Activated T-helper 2 cell treated with anti-CD3 and anti-CD28 coated beads, Interferon-gamma antibody, Interleukin-2, Interleukin-4, amounts not matched to agents 10 μg/mL and 5 μg/mL and 100 μg/mL, durations not matched to agents 14 hours and 24 hours and 36 hours (primary cell): ENCODE results near the gene NEDD9. TPM values are rescaled to one million over a fixed set of nuclear protein-coding genes. Genes with fewer than 3 reads are reported as not detected.
A peak's percentile ranks its signal among the peaks of the same experiment; 100 is the strongest.

Source experiments
- DNase-seq: peaks from one replicate; pipeline ENCODE4 v3.0.0; 2021; ENCODE audit warnings: low spot score
- H3K27ac Mint-ChIP-seq: one replicate; pipeline ENCODE4 v1.8.0; 2021; ENCODE audit warnings: mixed read lengths
- H3K27me3 Mint-ChIP-seq: one replicate; pipeline ENCODE4 v1.8.0; 2021; ENCODE audit warnings: low read depth, mixed read lengths
- H3K36me3 Mint-ChIP-seq: one replicate; pipeline ENCODE4 v1.8.0; 2021; ENCODE audit warnings: low read depth, mixed read lengths
- H3K4me1 Mint-ChIP-seq: one replicate; pipeline ENCODE4 v1.8.0; 2021; ENCODE audit warnings: low read depth, mixed read lengths
- H3K4me3 Mint-ChIP-seq: one replicate; pipeline ENCODE4 v1.8.0; 2021; ENCODE audit warnings: low read depth, mild to moderate bottlenecking, moderate library complexity, mixed read lengths
- H3K9me3 Mint-ChIP-seq: one replicate; pipeline ENCODE4 v1.8.0; 2021; ENCODE audit warnings: mixed read lengths
- intact Hi-C: fragments of 100-400 bp; cut with micrococcal nuclease; formaldehyde crosslinking; loops from one replicate; pipeline ENCODE4 v1.15.1; 2023
- total RNA-seq: library from RNA; stranded (reverse); gene quantifications from 2 replicates; pipeline ENCODE4 v1.2.3, GENCODE V29; 2022

Gene NEDD9
- total RNA-seq, 1 donor from 2014 or later, result 35.0 TPM

DNA sequence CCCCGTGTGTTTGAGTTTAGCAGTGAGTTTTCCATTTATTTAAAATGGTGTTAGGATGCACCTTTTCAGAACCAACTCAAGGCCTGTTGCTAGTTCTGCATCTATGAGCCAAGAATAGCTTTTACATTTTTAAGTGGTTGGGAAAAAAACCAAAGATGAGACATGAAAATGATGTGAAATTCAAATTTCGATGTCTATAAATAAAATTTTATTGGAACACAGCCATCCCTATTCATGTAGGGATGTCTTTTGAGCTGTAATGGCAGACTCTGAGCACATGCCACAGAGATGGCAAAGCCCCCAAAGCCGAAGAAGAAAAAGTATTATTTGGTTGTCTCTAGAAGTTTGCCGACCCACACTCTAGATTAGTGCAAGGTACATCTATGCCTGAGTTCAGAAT, 5.0 kb upstream of the NEDD9 start:
- peaks cover 33% of the 10 kb centered on the region for H3K4me1 Mint-ChIP-seq
- H3K27ac Mint-ChIP-seq, result peak overlapping the region; percentile 75
- no peaks in the 10 kb centered on the region for H3K27me3 Mint-ChIP-seq
- intact Hi-C loops, result loop anchor here (10.0 kb wide), 1 partner anchor 63 kb away; no protein-coding TSS in a partner anchor
- peaks cover 20% of the 10 kb centered on the region for H3K36me3 Mint-ChIP-seq
- no peak overlapping the region for H3K4me3 Mint-ChIP-seq
- H3K9me3 Mint-ChIP-seq, result no peaks in the 10 kb centered on the region
- no peak for DNase-seq

DNA sequence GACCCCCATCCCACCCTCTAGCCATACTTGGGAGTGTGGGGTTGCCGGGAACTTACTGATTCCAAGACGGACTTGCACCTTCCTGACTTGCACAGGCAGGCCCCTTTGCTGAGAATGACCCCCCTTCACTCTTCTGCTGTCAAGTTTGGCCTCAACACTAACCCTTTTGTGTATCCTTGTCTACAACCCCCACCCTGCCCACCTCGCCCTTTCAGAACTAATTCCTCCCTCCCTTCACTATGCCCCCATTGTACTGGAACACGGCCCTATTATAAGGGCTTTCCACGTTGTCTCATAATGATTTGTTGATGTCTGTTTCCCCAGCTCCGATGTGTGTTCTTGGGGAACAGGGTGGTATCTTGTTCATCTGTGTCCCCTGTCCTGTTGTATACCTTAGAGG, 4.4 kb upstream of the NEDD9 start:
- DNase-seq, result no peak
- H3K27ac Mint-ChIP-seq, result peak overlapping the region; percentile 75
- H3K9me3 Mint-ChIP-seq, result no peaks in the 10 kb centered on the region
- no peak overlapping the region for H3K4me3 Mint-ChIP-seq
- intact Hi-C loops, result loop anchor here (1.0 to 10.0 kb wide), 2 partner anchors 38 to 62 kb away; no protein-coding TSS in a partner anchor
- peaks cover 35% of the 10 kb centered on the region for H3K4me1 Mint-ChIP-seq
- peaks cover 18% of the 10 kb centered on the region for H3K36me3 Mint-ChIP-seq
- H3K27me3 Mint-ChIP-seq, result no peaks in the 10 kb centered on the region

DNA sequence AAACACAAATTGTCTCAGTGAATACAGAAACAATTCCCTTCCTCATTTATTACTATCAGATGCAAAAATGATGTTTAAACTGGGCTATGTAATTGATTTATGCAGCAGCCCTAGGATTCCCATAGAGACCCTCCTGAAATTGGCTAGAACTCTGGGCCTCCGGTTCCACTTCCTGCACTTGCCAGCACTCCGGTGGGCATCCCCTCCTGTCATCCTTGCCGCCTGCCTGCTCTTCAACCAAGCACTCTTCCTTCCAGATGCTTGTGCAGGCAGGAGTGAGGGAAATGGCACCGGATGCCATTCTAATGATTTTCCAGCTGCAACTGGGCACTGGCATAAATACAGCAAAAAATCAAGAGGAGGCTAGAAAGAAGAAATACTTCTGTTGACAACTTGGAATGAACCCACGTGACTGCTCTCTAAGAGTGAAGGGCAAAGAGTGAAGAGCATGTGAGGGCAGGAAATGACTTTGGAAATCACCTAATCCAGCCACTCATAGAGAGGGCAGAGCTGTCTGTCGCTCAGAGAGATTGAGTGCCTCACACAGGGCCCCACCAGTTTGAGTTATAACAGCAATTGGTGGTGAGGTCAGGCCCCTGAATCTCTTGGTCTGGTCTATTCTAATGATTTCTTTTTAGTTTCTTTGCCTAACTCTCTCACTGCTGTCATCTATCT, 3.7 kb upstream of the NEDD9 start:
- peak; percentile 26 for DNase-seq
- Mint-ChIP-seq H3K9me3 (no peaks in the 10 kb centered on the region), H3K4me3 (no peak overlapping the region), H3K27ac (peak overlapping the region; percentile 70), H3K4me1 (peaks cover 41% of the 10 kb centered on the region), H3K36me3 (peaks cover 15% of the 10 kb centered on the region), H3K27me3 (no peaks in the 10 kb centered on the region)
- intact Hi-C loops, result loop anchor here (1.0 to 10.0 kb wide), 2 partner anchors 39 to 61 kb away; no protein-coding TSS in a partner anchor

DNA sequence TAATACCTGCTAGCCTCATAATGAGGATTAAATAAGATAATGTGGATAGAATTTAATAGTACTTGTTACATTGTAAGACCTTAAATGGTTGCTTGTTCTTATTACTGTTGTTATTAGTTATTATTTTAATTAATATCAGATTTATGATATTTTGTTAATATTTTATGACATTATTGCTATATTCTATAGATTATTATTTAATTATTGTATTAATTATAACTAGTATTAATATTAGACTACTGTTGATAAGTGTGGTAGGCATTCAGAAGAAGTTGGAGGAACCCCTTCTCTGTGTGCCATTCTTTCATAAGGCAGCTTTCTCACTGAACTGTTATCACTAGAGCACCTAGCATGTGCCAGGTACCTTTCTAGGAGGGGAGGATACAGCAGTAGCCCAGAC, 2.6 kb upstream of the NEDD9 start:
- Mint-ChIP-seq H3K36me3 (peaks cover 15% of the 10 kb centered on the region), H3K27me3 (no peaks in the 10 kb centered on the region), H3K27ac (no peak overlapping the region), H3K4me3 (no peak overlapping the region), H3K4me1 (peaks cover 52% of the 10 kb centered on the region), H3K9me3 (no peaks in the 10 kb centered on the region)
- intact Hi-C loops, result loop anchor here (10.0 kb wide), 1 partner anchor 60 kb away; no protein-coding TSS in a partner anchor
- no peak for DNase-seq

DNA sequence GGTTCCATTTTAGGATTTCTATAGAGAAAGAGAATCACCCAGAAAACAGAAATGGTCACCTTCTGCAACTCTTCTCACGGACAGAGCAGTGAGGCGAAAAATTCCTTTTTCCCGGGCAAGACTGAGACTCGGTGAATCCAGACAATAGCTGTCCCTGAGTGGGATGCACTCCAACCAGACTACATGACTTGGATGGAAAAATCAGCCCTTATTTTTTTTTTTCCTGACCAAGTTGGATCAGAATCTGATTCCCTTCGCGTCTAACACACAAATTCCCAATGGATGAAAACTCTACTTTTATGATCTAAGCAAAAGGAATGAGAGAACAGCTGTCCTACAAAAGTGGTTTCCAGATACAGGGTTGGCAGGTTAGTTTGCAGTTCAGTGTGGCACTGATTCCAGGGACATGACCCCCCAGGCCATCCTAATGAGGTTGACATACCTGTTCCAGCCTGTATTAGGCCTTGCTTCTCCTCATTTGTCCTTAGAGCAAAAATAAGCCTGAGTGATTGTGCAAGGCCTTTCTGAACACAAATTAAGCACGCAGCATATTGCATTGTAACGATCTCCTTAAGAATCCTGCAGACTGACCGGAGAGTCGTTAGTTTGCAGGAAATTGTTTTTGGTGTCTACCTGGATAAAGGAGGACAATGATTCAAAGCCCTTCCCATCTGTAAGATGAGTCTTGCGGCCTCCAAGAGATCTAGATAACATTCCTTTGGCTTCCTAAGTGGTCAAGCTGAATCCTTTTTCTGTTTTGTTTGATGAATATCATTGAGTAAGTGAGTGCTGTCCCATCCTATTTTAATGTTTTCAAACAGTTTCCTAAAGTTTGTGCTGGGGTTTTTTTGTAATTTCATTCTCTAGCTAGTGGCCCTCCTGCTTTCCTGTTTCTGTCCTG, 1.5 kb upstream of the NEDD9 start:
- H3K27me3 Mint-ChIP-seq, result no peaks in the 10 kb centered on the region
- H3K4me3 Mint-ChIP-seq, result peak overlapping the region; percentile 93
- no peaks in the 10 kb centered on the region for H3K9me3 Mint-ChIP-seq
- H3K36me3 Mint-ChIP-seq, result peaks cover 22% of the 10 kb centered on the region
- intact Hi-C loops, result loop anchor here (2.0 to 10.0 kb wide), 8 partner anchors 15 to 303 kb away; partner anchors contain the start of genes SMIM13 and TMEM170B
- DNase-seq, result no peak
- peak overlapping the region; percentile 99 for H3K27ac Mint-ChIP-seq
- peaks cover 59% of the 10 kb centered on the region for H3K4me1 Mint-ChIP-seq

DNA sequence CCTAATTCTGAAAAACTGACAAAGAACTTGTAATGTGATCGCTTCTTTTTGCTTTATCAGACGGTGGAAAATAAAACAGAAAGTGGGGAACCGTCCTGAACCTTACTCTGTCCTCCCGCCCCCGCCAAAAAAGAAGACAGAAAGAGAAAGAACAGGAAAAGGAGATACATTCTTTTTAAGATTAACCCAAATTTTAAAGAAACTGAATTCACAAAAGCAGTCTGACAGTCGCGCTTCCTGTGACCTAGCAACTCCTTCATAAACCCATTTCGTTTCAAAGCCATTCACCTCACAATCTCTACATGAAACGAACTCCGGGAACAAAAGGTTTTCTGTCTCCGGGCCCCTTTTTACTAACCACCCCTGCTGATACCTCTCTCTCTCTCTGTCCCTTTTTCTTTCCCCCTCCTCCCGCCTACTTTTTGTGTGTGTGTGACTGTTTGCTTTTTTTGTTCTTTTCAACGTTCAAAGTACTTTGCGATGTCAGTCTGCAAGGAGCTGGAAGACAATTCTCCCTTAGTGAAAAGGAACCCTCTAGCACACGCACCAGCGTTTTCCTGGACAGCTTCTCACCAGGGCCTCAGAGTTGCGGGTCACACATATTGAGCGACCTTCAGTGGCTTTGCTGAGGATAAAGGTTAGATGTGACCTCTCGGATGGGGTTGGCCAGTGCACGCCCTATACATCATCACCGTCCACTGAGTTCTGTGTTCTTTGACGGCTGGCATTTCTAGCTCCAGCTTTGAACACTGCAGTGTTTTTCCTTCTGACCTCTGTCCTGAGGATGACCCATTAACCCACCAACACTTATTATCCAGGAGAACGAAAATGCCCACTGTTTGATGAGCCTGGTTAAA, 530 bp upstream of the NEDD9 start:
- H3K9me3 Mint-ChIP-seq, result no peaks in the 10 kb centered on the region
- intact Hi-C loops, result loop anchor here (1.0 to 10.0 kb wide), 10 partner anchors 9 to 304 kb away; partner anchors contain the start of genes SMIM13 and TMEM170B
- H3K4me1 Mint-ChIP-seq, result peaks cover 60% of the 10 kb centered on the region
- peak overlapping the region; percentile 99 for H3K27ac Mint-ChIP-seq
- H3K36me3 Mint-ChIP-seq, result peaks cover 20% of the 10 kb centered on the region
- DNase-seq, result no peak
- H3K27me3 Mint-ChIP-seq, result no peaks in the 10 kb centered on the region
- H3K4me3 Mint-ChIP-seq, result peak overlapping the region; percentile 93

DNA sequence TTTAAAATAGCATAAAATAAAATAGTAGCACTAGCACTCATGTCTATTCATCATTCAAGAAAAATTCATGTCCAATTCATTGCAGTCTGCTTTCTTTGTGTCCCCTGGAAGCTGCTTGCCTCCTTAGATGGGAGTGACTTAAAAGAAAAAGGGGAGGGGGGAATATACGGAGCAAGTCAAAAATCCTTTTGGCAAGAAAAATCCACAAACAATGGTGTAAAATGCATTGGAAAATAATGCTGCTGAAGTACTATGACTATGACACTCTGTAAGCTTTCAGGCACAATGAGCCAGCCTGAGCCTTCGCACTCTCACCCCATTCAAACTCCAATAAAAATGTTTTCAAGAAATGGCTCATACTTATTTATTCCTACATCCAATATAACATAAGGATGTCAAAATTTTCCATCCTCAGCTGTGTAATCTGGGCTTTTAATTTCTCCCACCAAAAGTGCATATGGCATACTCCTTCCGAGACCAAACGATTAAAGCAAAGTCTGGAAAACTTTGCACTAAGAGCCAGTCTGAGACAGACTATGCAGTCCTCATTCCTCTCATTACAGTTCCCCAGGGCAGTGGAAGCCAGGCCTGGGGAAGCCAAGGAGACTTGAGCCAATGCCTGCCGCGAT, 790 bp downstream of the NEDD9 start:
- peaks cover 30% of the 10 kb centered on the region for H3K36me3 Mint-ChIP-seq
- peak overlapping the region; percentile 93 for H3K4me3 Mint-ChIP-seq
- no peak for DNase-seq
- peaks cover 58% of the 10 kb centered on the region for H3K4me1 Mint-ChIP-seq
- H3K27me3 Mint-ChIP-seq, result no peaks in the 10 kb centered on the region
- H3K9me3 Mint-ChIP-seq, result no peaks in the 10 kb centered on the region
- intact Hi-C loops, result loop anchor here (1.0 to 10.0 kb wide), 10 partner anchors 7 to 306 kb away; partner anchors contain the start of genes SMIM13 and TMEM170B
- H3K27ac Mint-ChIP-seq, result peak overlapping the region; percentile 99

DNA sequence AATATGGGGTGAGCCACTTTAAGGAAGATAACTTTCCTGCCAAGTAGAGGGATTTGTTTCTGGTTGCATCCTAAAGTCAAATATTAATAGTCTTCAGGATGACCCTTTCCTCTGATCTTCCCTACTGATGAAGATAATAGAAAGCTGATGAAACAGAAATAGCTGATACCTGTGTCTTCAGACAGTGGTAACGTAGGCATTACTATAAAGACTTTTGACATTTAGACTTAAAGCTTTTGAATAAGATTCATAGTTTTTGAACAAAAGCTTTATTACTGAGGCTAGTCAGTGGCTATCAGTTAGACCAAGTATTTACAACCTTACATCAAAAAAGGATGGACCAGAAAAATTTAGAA, 1.4 kb downstream of the NEDD9 start:
- intact Hi-C loops, result loop anchor here (5.0 to 10.0 kb wide), 3 partner anchors 56 to 306 kb away; partner anchors contain the start of genes SMIM13 and TMEM170B
- no peak for DNase-seq
- Mint-ChIP-seq H3K27ac (no peak overlapping the region), H3K4me3 (peak overlapping the region; percentile 93), H3K27me3 (no peaks in the 10 kb centered on the region), H3K9me3 (no peaks in the 10 kb centered on the region), H3K36me3 (peaks cover 34% of the 10 kb centered on the region), H3K4me1 (peaks cover 57% of the 10 kb centered on the region)

DNA sequence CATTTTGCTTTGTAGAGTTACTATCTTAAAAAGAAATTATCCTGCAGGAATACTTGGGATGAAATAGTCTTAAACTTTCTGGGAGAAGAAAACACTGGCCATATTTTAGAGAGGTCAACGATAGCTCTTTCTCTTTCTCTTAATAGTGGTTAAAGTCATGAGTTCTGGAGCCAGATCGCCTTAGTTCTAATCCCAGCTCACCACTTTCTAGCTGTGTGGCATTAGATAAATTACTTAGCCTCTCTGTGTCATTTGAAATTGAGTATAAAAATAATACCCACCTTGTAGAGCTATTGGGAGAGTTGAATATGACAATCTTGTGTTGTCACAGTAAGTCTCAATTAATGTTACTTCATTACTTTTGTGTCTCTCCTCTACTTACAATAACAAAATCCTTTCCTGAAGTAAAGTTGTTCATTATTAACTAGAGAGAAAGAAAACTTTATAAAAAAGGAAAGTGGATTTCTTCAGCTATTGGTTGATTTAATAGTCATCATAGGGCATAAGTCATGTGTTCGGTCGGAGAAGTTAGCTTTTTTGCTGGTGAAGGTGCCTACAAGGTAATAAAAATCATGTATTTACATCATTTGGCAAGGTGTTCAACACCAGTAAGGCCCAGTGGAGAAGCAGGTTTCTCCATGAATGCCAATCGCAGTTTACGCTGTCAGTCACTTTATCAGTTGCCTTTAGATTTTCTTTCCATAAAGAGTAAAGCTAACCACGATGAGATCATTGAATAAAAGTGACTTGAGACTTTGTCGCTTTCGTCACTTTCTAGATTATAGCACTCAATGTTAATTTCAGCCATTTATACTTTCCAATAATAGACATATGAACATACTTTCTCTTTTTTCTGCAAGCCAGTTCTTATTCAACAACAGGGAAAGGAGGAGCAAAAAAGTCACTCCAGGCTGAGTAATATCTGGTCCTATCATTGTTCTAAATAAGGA, 2.0 kb downstream of the NEDD9 start:
- no peaks in the 10 kb centered on the region for H3K27me3 Mint-ChIP-seq
- H3K4me1 Mint-ChIP-seq, result peaks cover 55% of the 10 kb centered on the region
- no peak for DNase-seq
- H3K36me3 Mint-ChIP-seq, result peaks cover 38% of the 10 kb centered on the region
- no peaks in the 10 kb centered on the region for H3K9me3 Mint-ChIP-seq
- intact Hi-C loops, result loop anchor here (5.0 to 10.0 kb wide), 3 partner anchors 56 to 307 kb away; partner anchors contain the start of genes SMIM13 and TMEM170B
- H3K4me3 Mint-ChIP-seq, result peak overlapping the region; percentile 93
- no peak overlapping the region for H3K27ac Mint-ChIP-seq

DNA sequence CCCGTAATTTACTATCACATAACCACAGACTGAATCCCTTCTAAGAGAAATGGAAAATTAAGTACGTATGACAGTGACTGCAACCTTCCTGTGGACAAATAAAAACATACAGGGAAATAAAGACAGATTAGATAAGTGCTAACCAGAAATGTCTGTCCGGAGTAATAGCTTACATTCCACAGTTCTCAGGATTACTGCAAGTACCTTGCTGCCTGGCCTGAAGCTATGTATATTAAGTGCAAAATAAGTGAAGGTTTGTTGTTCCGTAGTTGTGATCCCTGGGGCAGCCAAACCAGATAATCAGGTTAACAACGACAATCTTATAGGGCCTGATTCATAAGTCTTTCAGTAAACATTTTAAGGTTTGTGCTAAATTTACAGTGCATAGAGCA, 2.8 kb downstream of the NEDD9 start:
- no peak overlapping the region for H3K4me3 Mint-ChIP-seq
- DNase-seq, result no peak
- no peak overlapping the region for H3K27ac Mint-ChIP-seq
- H3K36me3 Mint-ChIP-seq, result peaks cover 44% of the 10 kb centered on the region
- H3K27me3 Mint-ChIP-seq, result no peaks in the 10 kb centered on the region
- no peaks in the 10 kb centered on the region for H3K9me3 Mint-ChIP-seq
- peaks cover 60% of the 10 kb centered on the region for H3K4me1 Mint-ChIP-seq
- intact Hi-C loops, result loop anchor here (5.0 to 10.0 kb wide), 3 partner anchors 55 to 308 kb away; partner anchors contain the start of genes SMIM13 and TMEM170B
